C4-2B (cell line): ENCODE data around the gene PLA2G4E.

Experiments used
- CTCF ChIP-seq: fragments of 450-650 bp; conservative IDR thresholded peaks from 2 replicates; pipeline ENCODE4 v1.5.1; 2017; ENCODE audit warnings: mild to moderate bottlenecking
- ZFX ChIP-seq: fragments of 450-650 bp; IDR thresholded peaks from 2 replicates; pipeline ENCODE4 v1.6.1; 2017

GRCh38 chr15:42053010-42053409 is 32.2 kb upstream of the PLA2G4E start:
- TF ChIP-seq CTCF: no peak
- TF ChIP-seq ZFX: no peak
